ENCODE measurements around the gene AK6.

Gene AK6

GRCh38 chr5:69309380-69309779, 59.9 kb downstream of the AK6 start:
- TF ChIP-seq, protein P1, sequence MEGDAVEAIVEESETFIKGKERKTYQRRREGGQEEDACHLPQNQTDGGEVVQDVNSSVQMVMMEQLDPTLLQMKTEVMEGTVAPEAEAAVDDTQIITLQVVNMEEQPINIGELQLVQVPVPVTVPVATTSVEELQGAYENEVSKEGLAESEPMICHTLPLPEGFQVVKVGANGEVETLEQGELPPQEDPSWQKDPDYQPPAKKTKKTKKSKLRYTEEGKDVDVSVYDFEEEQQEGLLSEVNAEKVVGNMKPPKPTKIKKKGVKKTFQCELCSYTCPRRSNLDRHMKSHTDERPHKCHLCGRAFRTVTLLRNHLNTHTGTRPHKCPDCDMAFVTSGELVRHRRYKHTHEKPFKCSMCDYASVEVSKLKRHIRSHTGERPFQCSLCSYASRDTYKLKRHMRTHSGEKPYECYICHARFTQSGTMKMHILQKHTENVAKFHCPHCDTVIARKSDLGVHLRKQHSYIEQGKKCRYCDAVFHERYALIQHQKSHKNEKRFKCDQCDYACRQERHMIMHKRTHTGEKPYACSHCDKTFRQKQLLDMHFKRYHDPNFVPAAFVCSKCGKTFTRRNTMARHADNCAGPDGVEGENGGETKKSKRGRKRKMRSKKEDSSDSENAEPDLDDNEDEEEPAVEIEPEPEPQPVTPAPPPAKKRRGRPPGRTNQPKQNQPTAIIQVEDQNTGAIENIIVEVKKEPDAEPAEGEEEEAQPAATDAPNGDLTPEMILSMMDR (IDR thresholded peaks at IDR 0.05), result no peak

- TF ChIP-seq, protein P1 (IDR thresholded peaks at IDR 0.05), result no peak
Measured at GRCh38 chr5:69308046-69308553, 61.2 kb downstream of the AK6 start.

- TF ChIP-seq, protein P1 (IDR thresholded peaks at IDR 0.05), result no peak
Measured at GRCh38 chr5:69305512-69305911, 63.8 kb downstream of the AK6 start.

Measured in LNCAP (cell line).